Liver (tissue), 9 donors: Measurements from ENCODE around the gene PRRG3. TPM values are rescaled to one million over a fixed set of nuclear protein-coding genes. Genes with fewer than 3 reads are reported as not detected.

Source experiments
- DNase-seq: peaks from one replicate; pipeline ENCODE4 v3.0.0-alpha.2; 2017; ENCODE audit warnings: low spot score
- H3K27ac ChIP-seq, 2 donors: one replicate each; pipeline ENCODE4 v1.7.0; 2013; ENCODE audit warnings: inconsistent platforms in 2 of 2, low read length in 2 of 2, control low read depth in 1 of 2, low read depth in 1 of 2, mild to moderate bottlenecking in 1 of 2
- H3K27me3 ChIP-seq, 4 donors: one replicate each; pipeline versions ENCODE4 v1.6.1 to v1.7.0; 2013; ENCODE audit warnings: low read length in 3 of 4, inconsistent platforms in 1 of 4, mild to moderate bottlenecking in 1 of 4, moderate library complexity in 1 of 4; ENCODE audit not compliant: control insufficient read depth in 4 of 4, insufficient read depth in 4 of 4
- H3K36me3 ChIP-seq, 4 donors: one replicate each; pipeline versions ENCODE4 v1.6.1 to v1.7.0; 2013; ENCODE audit warnings: low read length in 3 of 4, mild to moderate bottlenecking in 3 of 4, low read depth in 1 of 4, moderate library complexity in 1 of 4; ENCODE audit not compliant: control insufficient read depth in 4 of 4, insufficient read depth in 3 of 4
- H3K4me1 ChIP-seq, 4 donors: one replicate each; pipeline versions ENCODE4 v1.6.1 to v1.7.0; 2013; ENCODE audit warnings: low read length in 3 of 4, mild to moderate bottlenecking in 3 of 4, moderate library complexity in 1 of 4; ENCODE audit not compliant: control insufficient read depth in 4 of 4, insufficient read depth in 4 of 4
- H3K4me3 ChIP-seq, 3 donors: one replicate each; pipeline versions ENCODE4 v1.6.1 to v1.7.0; 2013; ENCODE audit warnings: low read length in 3 of 3, control low read depth in 1 of 3, low read depth in 1 of 3, mild to moderate bottlenecking in 1 of 3
- H3K9ac ChIP-seq, 2 donors: one replicate each; pipeline ENCODE4 v1.7.0; 2013; ENCODE audit warnings: low read length in 2 of 2, mild to moderate bottlenecking in 2 of 2, moderate library complexity in 2 of 2, control low read depth in 1 of 2, low read depth in 1 of 2
- H3K9me3 ChIP-seq, 4 donors: one replicate each; pipeline versions ENCODE4 v1.6.1 to v1.7.0; 2013; ENCODE audit warnings: low read length in 3 of 4; ENCODE audit not compliant: control insufficient read depth in 4 of 4
- EGR1 ChIP-seq, 2 donors: IDR thresholded peaks; 2 replicates each; pipeline ENCODE4 v1.6.1; 2016 to 2018; ENCODE audit warnings: antibody characterized with exemption in 2 of 2, low read depth in 2 of 2
- FOXA1 ChIP-seq: IDR thresholded peaks from 2 replicates; pipeline ENCODE4 v1.6.1; 2016; ENCODE audit warnings: antibody characterized with exemption
- FOXA2 ChIP-seq: IDR thresholded peaks from 2 replicates; pipeline ENCODE4 v1.6.1; 2016; ENCODE audit warnings: antibody characterized with exemption
- GABPA ChIP-seq, 2 donors: IDR thresholded peaks in 1 of 2; conservative IDR thresholded peaks in 1 of 2; 2 replicates each; pipeline ENCODE4 v1.6.1; 2016; ENCODE audit warnings: antibody characterized with exemption in 2 of 2, mild to moderate bottlenecking in 1 of 2, moderate library complexity in 1 of 2
- HNF4A ChIP-seq, 2 donors: conservative IDR thresholded peaks; 2 replicates each; pipeline ENCODE4 v1.6.1; 2016; ENCODE audit warnings: antibody characterized with exemption in 2 of 2, mild to moderate bottlenecking in 2 of 2
- HNF4G ChIP-seq: IDR thresholded peaks from 2 replicates; pipeline ENCODE4 v1.6.1; 2016; ENCODE audit warnings: antibody characterized with exemption
- NR2F2 ChIP-seq: IDR thresholded peaks from 2 replicates; pipeline ENCODE4 v1.6.1; 2016; ENCODE audit warnings: antibody characterized with exemption
- RAD21 ChIP-seq, 2 donors: IDR thresholded peaks; 2 replicates each; pipeline ENCODE4 v1.6.1; 2016; ENCODE audit warnings: antibody characterized with exemption in 2 of 2, mild to moderate bottlenecking in 2 of 2
- RXRA ChIP-seq, 2 donors: IDR thresholded peaks; 2 replicates each; pipeline ENCODE4 v1.6.1; 2017 to 2018; ENCODE audit warnings: antibody characterized with exemption in 2 of 2, mild to moderate bottlenecking in 1 of 2
- SP1 ChIP-seq: IDR thresholded peaks from 2 replicates; pipeline ENCODE4 v1.6.1; 2018; ENCODE audit warnings: antibody characterized with exemption, mild to moderate bottlenecking
- TAF1 ChIP-seq: conservative IDR thresholded peaks from 2 replicates; pipeline ENCODE4 v1.6.1; 2016; ENCODE audit warnings: antibody characterized with exemption, mild to moderate bottlenecking
- YY1 ChIP-seq: IDR thresholded peaks from 2 replicates; pipeline ENCODE4 v1.6.1; 2016; ENCODE audit warnings: antibody characterized with exemption, mild to moderate bottlenecking
- WGBS: extraction: QIAGEN DNeasy Blood & Tissue Kit; methylation state at CpG from one replicate; pipeline ENCODE4 v1.1.7; 2013; 5-methylcytosine and 5-hydroxymethylcytosine counted together
- polyA plus RNA-seq, 2 donors: library from polyadenylated mRNA; stranded (reverse) in 1 of 2; unstranded in 1 of 2; fragments of 200-250 nt in 1 of 2; fragments of >200 nt in 1 of 2; fragmentation: Nextera tagmentation in 1 of 2; extraction: Ambion mirVana in 1 of 2; gene quantifications; one replicate each; pipeline versions ENCODE4 v1.2.1 to v1.2.3, GENCODE V29; 2013 to 2015
- total RNA-seq, 2 donors: library from RNA; depleted of rRNA; stranded (reverse); fragments of >200 nt; gene quantifications; one replicate each; pipeline ENCODE4 v1.2.3, GENCODE V29; 2014
- TF ChIP-seq, protein P1 (sequence below): IDR thresholded peaks from 2 replicates; pipeline ENCODE4 v1.6.1; 2016; ENCODE audit warnings: antibody characterized with exemption
- TF ChIP-seq, protein P2 (sequence below): IDR thresholded peaks from 2 replicates; pipeline ENCODE4 v1.6.1; 2016; ENCODE audit warnings: antibody characterized with exemption
- TF ChIP-seq, protein P3 (sequence below): fragments of 150-350 bp; IDR thresholded peaks from 2 replicates; pipeline ENCODE4 v1.5.1; 2017; ENCODE audit warnings: improper control_type of control experiment, low read depth, low read length; ENCODE audit not compliant: missing input control
- TF ChIP-seq, protein P4 (sequence below): IDR thresholded peaks from 2 replicates; pipeline ENCODE4 v1.6.1; 2016; ENCODE audit warnings: antibody characterized with exemption, mild to moderate bottlenecking
- donor health status: healthy.
- donor health status: healthy.
- donor health status: healthy.
- donor health status: healthy.
- donor health status: healthy.

PRRG3 gene
- total and polyA plus RNA-seq, 4 donors = under 0.01 to 0.05 (median 0.01) TPM; not detected in 1

DNA sequence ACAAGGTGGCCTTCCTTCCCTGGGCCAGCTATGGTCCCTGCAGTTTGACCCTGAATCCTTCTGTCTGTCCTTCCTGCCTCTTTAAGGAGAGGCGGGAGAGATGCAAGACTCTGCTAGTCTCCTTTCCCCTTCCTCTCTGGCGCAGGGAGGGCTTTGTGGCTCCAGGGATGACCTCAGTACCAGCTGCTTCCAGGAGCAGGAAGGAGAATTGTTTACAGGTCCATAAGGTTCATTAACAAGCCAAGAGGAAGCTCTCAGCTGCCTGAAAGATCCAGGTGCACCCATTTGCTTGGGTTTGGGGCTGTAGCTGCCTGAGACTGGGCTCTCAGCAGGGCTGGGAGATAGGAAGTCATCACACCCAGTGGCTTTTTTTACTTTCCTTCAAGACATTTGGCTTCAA is 16.5 kb downstream of the PRRG3 start:
- no peaks in the 10 kb centered on the region for H3K36me3 ChIP-seq
- DNase-seq = no peak
- no peak overlapping the region for H3K9ac ChIP-seq
- no peaks in the 10 kb centered on the region for H3K4me1 ChIP-seq
- no peaks in the 10 kb centered on the region for H3K27me3 ChIP-seq
- no peaks in the 10 kb centered on the region for H3K9me3 ChIP-seq
- H3K4me3 ChIP-seq = no peak overlapping the region
- 26% methylated on average over 2 of the region's 2 CpGs for WGBS
- H3K27ac ChIP-seq = no peak overlapping the region
- TF ChIP-seq YY1 (no peak), GABPA (IDR thresholded peaks at IDR 0.05 in 1 of 2, conservative IDR thresholded peaks at IDR 0.05 in 1 of 2) (no peak), FOXA2 (no peak), HNF4A (conservative IDR thresholded peaks at IDR 0.05) (no peak), TAF1 (no peak), EGR1 (IDR thresholded peaks at IDR 0.05; ENCODE audit: low read depth in 2 of 2) (no peak), RXRA (IDR thresholded peaks at IDR 0.05) (no peak), FOXA1 (no peak), SP1 (no peak), RAD21 (IDR thresholded peaks at IDR 0.05) (no peak)
- TF ChIP-seq, protein P1, sequence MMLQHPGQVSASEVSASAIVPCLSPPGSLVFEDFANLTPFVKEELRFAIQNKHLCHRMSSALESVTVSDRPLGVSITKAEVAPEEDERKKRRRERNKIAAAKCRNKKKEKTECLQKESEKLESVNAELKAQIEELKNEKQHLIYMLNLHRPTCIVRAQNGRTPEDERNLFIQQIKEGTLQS = no peak
- TF ChIP-seq, protein P2, sequence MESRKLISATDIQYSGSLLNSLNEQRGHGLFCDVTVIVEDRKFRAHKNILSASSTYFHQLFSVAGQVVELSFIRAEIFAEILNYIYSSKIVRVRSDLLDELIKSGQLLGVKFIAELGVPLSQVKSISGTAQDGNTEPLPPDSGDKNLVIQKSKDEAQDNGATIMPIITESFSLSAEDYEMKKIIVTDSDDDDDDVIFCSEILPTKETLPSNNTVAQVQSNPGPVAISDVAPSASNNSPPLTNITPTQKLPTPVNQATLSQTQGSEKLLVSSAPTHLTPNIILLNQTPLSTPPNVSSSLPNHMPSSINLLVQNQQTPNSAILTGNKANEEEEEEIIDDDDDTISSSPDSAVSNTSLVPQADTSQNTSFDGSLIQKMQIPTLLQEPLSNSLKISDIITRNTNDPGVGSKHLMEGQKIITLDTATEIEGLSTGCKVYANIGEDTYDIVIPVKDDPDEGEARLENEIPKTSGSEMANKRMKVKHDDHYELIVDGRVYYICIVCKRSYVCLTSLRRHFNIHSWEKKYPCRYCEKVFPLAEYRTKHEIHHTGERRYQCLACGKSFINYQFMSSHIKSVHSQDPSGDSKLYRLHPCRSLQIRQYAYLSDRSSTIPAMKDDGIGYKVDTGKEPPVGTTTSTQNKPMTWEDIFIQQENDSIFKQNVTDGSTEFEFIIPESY = no peak
- TF ChIP-seq, protein P3, sequence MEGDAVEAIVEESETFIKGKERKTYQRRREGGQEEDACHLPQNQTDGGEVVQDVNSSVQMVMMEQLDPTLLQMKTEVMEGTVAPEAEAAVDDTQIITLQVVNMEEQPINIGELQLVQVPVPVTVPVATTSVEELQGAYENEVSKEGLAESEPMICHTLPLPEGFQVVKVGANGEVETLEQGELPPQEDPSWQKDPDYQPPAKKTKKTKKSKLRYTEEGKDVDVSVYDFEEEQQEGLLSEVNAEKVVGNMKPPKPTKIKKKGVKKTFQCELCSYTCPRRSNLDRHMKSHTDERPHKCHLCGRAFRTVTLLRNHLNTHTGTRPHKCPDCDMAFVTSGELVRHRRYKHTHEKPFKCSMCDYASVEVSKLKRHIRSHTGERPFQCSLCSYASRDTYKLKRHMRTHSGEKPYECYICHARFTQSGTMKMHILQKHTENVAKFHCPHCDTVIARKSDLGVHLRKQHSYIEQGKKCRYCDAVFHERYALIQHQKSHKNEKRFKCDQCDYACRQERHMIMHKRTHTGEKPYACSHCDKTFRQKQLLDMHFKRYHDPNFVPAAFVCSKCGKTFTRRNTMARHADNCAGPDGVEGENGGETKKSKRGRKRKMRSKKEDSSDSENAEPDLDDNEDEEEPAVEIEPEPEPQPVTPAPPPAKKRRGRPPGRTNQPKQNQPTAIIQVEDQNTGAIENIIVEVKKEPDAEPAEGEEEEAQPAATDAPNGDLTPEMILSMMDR = no peak

DNA sequence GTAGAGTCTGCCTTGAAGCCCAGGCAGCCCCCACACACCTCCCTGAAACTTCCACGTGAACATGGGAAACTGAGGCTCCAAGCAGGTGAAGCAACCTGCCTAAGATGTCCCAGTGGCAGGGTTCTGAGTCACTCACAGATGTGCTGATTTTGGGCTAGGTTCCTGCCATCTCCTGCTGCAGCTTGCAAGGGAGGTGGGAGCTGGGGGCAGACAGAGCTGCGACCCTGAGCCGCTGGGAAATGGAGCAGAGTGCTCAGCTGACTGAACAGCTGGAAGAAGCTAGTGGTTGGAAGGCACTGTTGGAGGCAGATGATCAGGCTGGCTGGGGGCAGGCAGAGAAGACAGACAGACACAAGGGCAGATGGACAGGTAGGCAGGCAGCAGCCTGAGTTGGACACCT is 17.0 kb downstream of the PRRG3 start:
- no peak overlapping the region for H3K4me3 ChIP-seq
- no peaks in the 10 kb centered on the region for H3K36me3 ChIP-seq
- no peaks in the 10 kb centered on the region for H3K27me3 ChIP-seq
- no peaks in the 10 kb centered on the region for H3K4me1 ChIP-seq
- 58% methylated on average over 3 of the region's 3 CpGs for WGBS
- no peak overlapping the region for H3K9ac ChIP-seq
- no peaks in the 10 kb centered on the region for H3K9me3 ChIP-seq
- H3K27ac ChIP-seq = no peak overlapping the region
- TF ChIP-seq EGR1 (IDR thresholded peaks at IDR 0.05; ENCODE audit: low read depth in 2 of 2) (no peak), HNF4A (conservative IDR thresholded peaks at IDR 0.05) (no peak), HNF4G (no peak), TAF1 (no peak), RAD21 (IDR thresholded peaks at IDR 0.05) (no peak), NR2F2 (no peak), RXRA (IDR thresholded peaks at IDR 0.05) (no peak), YY1 (no peak), SP1 (no peak)
- TF ChIP-seq, protein P4, sequence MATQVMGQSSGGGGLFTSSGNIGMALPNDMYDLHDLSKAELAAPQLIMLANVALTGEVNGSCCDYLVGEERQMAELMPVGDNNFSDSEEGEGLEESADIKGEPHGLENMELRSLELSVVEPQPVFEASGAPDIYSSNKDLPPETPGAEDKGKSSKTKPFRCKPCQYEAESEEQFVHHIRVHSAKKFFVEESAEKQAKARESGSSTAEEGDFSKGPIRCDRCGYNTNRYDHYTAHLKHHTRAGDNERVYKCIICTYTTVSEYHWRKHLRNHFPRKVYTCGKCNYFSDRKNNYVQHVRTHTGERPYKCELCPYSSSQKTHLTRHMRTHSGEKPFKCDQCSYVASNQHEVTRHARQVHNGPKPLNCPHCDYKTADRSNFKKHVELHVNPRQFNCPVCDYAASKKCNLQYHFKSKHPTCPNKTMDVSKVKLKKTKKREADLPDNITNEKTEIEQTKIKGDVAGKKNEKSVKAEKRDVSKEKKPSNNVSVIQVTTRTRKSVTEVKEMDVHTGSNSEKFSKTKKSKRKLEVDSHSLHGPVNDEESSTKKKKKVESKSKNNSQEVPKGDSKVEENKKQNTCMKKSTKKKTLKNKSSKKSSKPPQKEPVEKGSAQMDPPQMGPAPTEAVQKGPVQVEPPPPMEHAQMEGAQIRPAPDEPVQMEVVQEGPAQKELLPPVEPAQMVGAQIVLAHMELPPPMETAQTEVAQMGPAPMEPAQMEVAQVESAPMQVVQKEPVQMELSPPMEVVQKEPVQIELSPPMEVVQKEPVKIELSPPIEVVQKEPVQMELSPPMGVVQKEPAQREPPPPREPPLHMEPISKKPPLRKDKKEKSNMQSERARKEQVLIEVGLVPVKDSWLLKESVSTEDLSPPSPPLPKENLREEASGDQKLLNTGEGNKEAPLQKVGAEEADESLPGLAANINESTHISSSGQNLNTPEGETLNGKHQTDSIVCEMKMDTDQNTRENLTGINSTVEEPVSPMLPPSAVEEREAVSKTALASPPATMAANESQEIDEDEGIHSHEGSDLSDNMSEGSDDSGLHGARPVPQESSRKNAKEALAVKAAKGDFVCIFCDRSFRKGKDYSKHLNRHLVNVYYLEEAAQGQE = no peak
- TF ChIP-seq, protein P1 = no peak
- no peak for DNase-seq
